H1 (cell line): ENCODE measurements around the gene ARMC5. TPM values are rescaled to one million over a fixed set of nuclear protein-coding genes. Genes with fewer than 3 reads are reported as not detected.

Experiments
- ATF2 ChIP-seq: IDR thresholded peaks from 2 replicates; pipeline ENCODE4 v1.6.1; 2012; ENCODE audit warnings: low read length, inconsistent platforms
- ATF3 ChIP-seq: IDR thresholded peaks from 2 replicates; pipeline ENCODE4 v1.6.1; 2011; ENCODE audit warnings: low read depth, mild to moderate bottlenecking, low read length; ENCODE audit not compliant: insufficient read depth
- BACH1 ChIP-seq: IDR thresholded peaks from 2 replicates; pipeline ENCODE4 v1.6.1; 2012; ENCODE audit warnings: low read length, improper control_type of control experiment
- CTBP2 ChIP-seq: IDR thresholded peaks from 2 replicates; pipeline ENCODE4 v1.7.0; 2011; ENCODE audit warnings: borderline replicate concordance, mild to moderate bottlenecking, moderate library complexity, mixed read lengths, low read length; ENCODE audit not compliant: insufficient read depth, insufficient read length
- YY1 ChIP-seq: IDR thresholded peaks from 2 replicates; pipeline ENCODE4 v1.6.1; 2011; ENCODE audit warnings: low read depth, mild to moderate bottlenecking, low read length
- polyA plus RNA-seq, 7 experiments: library from polyadenylated mRNA; depleted of rRNA in 3 of 7; stranded (reverse) in 5 of 7; unstranded in 2 of 7; fragments of >200 nt in 5 of 7; fragments of 200-250 nt in 2 of 7; gene quantifications; 1 replicate in 5 of 7; 2 replicates in 1 of 7; 4 replicates in 1 of 7; pipeline versions ENCODE4 v1.2.1 to v1.2.3, GENCODE V29; 2011 to 2013; ENCODE audit warnings: missing spikeins in 2 of 7, mixed read lengths in 2 of 7
- total RNA-seq: library from RNA; stranded (reverse); fragmentation: NEBNext Ultra II Directional; extraction: Animal tissue kit (Norgen Biotek cat#: 25700); gene quantifications from 2 replicates; pipeline ENCODE4 v1.2.1, GENCODE V29; 2021

Gene ARMC5
- total and polyA plus RNA-seq, 2 of the 8 experiments (the other 6 are each of a cell fraction or from before 2014, with no cell fraction given), result 7.8 to 8.7 TPM

GRCh38 chr16:31486045-31486444 is 26.7 kb downstream of the ARMC5 start (continued):
- TF ChIP-seq ATF2, result no peak
- TF ChIP-seq YY1, result no peak
- TF ChIP-seq CTBP2, result no peak
- TF ChIP-seq ATF3, result no peak
- no peak for TF ChIP-seq BACH1
